ENCODE data around the gene PIBF1. TPM values are rescaled to one million over a fixed set of nuclear protein-coding genes. Genes with fewer than 3 reads are reported as not detected.

Gene PIBF1
- total and polyA plus RNA-seq, 10 of the 15 experiments (the other 5 are each of a cell fraction or from before 2014, with no cell fraction given): 6.4 to 24.5 (median 11.1) TPM

DNA sequence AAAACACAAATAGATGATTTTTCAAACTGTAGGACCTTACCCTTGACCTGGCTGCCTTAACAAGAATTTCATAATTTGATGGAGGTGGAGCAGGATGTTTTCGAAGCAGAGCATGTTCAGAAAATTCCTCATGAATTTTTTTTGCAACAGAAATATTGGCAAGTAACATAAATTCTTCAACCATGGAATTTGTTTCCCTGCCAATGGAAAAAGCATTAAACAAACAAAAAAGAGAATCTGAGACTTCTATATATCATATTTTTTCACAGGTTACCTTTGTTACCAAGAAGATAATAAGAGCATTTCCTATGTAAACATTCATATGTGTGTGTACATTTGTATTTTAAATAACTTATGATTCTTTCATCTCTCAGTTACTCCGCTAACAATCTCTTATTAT, 18.5 kb upstream of the PIBF1 start (continued):
- TF ChIP-seq, protein P1, sequence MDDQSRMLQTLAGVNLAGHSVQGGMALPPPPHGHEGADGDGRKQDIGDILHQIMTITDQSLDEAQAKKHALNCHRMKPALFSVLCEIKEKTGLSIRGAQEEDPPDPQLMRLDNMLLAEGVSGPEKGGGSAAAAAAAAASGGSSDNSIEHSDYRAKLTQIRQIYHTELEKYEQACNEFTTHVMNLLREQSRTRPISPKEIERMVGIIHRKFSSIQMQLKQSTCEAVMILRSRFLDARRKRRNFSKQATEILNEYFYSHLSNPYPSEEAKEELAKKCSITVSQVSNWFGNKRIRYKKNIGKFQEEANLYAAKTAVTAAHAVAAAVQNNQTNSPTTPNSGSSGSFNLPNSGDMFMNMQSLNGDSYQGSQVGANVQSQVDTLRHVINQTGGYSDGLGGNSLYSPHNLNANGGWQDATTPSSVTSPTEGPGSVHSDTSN (IDR thresholded peaks at IDR 0.05; ENCODE audit: insufficient replicate concordance, low read depth, low read length): no peak
- no peak for TF ChIP-seq EZH2 (IDR thresholded peaks at IDR 0.05; ENCODE audit: borderline replicate concordance, control insufficient read depth, low read depth, low read length)
- TF ChIP-seq FOXM1 (IDR thresholded peaks at IDR 0.05; ENCODE audit: low read depth, low read length): no peak
- TF ChIP-seq FOS (IDR thresholded peaks at IDR 0.05; ENCODE audit: borderline replicate concordance, extremely low read depth, insufficient read length): no peak
- no peak for TF ChIP-seq EGR1 (IDR thresholded peaks at IDR 0.05; ENCODE audit: borderline replicate concordance in 1 of 2, low read depth in 2 of 2, low read length in 2 of 2)
- TF ChIP-seq NBN (IDR thresholded peaks at IDR 0.05): no peak

DNA sequence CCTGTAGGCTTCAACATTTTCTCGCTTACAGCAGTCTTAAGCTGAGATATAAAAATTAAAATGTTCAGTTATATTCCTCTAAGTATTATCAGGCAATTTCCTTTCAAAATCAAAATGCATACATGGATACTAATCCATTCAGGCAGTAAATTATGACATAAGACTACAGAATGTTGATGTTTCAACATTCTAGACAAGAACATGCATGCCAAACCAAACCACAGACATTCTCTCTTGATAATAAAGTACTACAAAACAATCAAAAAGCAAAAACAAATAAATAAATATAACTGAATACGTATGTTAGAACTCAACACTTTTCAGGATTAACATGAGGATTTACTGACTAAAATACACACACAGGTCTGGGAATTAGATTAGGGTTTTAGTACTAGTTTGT, 7.9 kb upstream of the PIBF1 start:
- no peaks in the 10 kb centered on the region for H3K27me3 ChIP-seq (replicated peaks in 1 of 2; ENCODE audit: control insufficient read depth in 2 of 2, insufficient read depth in 2 of 2, low read length in 1 of 2)
- H3K9me3 ChIP-seq (replicated peaks; ENCODE audit: control insufficient read depth, insufficient read depth, low read length): no peaks in the 10 kb centered on the region
- ChIA-PET CTCF (interaction anchor here (1.0 kb wide), 1 partner anchor 249 kb away, joined by 3 read pairs; no protein-coding TSS in a partner anchor), POLR2A (no interaction called here), RAD21 (ENCODE audit: unreplicated experiment) (no interaction called here), SMC1A (ENCODE audit: uncharacterized antibody, unreplicated experiment) (interaction anchor here (0.5 kb wide), 1 partner anchor 131 kb away, joined by 3 read pairs; no protein-coding TSS in a partner anchor)
- no peak overlapping the region for H3K9ac ChIP-seq (ENCODE audit: control insufficient read depth, insufficient read depth, low read length)
- no peak overlapping the region for H3K27ac ChIP-seq (ENCODE audit: control insufficient read depth, insufficient read depth)
- H3K36me3 ChIP-seq (ENCODE audit: control insufficient read depth in 2 of 2, insufficient read depth in 2 of 2, low read length in 1 of 2): peaks cover 2 to 15% of the 10 kb centered on the region in 2 experiments; a peak in 3 of 4 replicates
- no TSS peak for BruUV-seq (replicated peaks)
- peaks cover 21% of the 10 kb centered on the region for H3K79me2 ChIP-seq (ENCODE audit: control insufficient read depth, insufficient read depth, low read length)
- no peak overlapping the region for H3K4me3 ChIP-seq
- WGBS (ENCODE audit: insufficient coverage, insufficient replicate concordance, low lambda C conversion rate, missing lambda C conversion rate): 48% methylated on average over 2 of the region's 2 CpGs
- DNase-seq (ENCODE audit: low read depth, low spot score) (no peak), FAIRE-seq (no peak), ATAC-seq (no peak)
- H2AFZ ChIP-seq (ENCODE audit: control insufficient read depth, low read depth, low read length): no peak overlapping the region
- no peaks in the 10 kb centered on the region for H3K4me1 ChIP-seq (ENCODE audit: control insufficient read depth, insufficient read depth, low read length)
- H4K20me1 ChIP-seq (ENCODE audit: control insufficient read depth, insufficient read depth): no peaks in the 10 kb centered on the region; the same call in 1 of the 2 replicates
- intact Hi-C loops (cut with micrococcal nuclease; ENCODE audit: unreplicated experiment): no loop called here
- no peak overlapping the region for H3K4me2 ChIP-seq (ENCODE audit: control insufficient read depth, insufficient read depth)
- in situ Hi-C loops (cut with MboI): no loop called here
- TF ChIP-seq, protein P2, sequence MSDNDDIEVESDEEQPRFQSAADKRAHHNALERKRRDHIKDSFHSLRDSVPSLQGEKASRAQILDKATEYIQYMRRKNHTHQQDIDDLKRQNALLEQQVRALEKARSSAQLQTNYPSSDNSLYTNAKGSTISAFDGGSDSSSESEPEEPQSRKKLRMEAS (IDR thresholded peaks at IDR 0.05; ENCODE audit: low read depth, low read length): no peak
- no peak for TF ChIP-seq ZNF217 (IDR thresholded peaks at IDR 0.05)
- TF ChIP-seq, protein P3, sequence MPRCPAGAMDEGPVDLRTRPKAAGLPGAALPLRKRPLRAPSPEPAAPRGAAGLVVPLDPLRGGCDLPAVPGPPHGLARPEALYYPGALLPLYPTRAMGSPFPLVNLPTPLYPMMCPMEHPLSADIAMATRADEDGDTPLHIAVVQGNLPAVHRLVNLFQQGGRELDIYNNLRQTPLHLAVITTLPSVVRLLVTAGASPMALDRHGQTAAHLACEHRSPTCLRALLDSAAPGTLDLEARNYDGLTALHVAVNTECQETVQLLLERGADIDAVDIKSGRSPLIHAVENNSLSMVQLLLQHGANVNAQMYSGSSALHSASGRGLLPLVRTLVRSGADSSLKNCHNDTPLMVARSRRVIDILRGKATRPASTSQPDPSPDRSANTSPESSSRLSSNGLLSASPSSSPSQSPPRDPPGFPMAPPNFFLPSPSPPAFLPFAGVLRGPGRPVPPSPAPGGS (IDR thresholded peaks at IDR 0.05; ENCODE audit: borderline replicate concordance, insufficient read depth, low read depth, low read length, poor library complexity, severe bottlenecking): no peak
- TF ChIP-seq CBX5 (IDR thresholded peaks at IDR 0.05; ENCODE audit: low read depth): no peak
- no peak for TF ChIP-seq SUZ12 (IDR thresholded peaks at IDR 0.05; ENCODE audit: unreplicated experiment)
- TF ChIP-seq, protein P4, sequence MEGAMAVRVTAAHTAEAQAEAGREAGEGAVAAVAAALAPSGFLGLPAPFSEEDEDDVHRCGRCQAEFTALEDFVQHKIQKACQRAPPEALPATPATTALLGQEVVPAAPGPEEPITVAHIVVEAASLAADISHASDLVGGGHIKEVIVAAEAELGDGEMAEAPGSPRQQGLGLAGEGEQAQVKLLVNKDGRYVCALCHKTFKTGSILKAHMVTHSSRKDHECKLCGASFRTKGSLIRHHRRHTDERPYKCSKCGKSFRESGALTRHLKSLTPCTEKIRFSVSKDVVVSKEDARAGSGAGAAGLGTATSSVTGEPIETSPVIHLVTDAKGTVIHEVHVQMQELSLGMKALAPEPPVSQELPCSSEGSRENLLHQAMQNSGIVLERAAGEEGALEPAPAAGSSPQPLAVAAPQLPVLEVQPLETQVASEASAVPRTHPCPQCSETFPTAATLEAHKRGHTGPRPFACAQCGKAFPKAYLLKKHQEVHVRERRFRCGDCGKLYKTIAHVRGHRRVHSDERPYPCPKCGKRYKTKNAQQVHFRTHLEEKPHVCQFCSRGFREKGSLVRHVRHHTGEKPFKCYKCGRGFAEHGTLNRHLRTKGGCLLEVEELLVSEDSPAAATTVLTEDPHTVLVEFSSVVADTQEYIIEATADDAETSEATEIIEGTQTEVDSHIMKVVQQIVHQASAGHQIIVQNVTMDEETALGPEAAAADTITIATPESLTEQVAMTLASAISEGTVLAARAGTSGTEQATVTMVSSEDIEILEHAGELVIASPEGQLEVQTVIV (IDR thresholded peaks at IDR 0.05; ENCODE audit: borderline replicate concordance, partially characterized antibody): no peak
- no peak for TF ChIP-seq ZZZ3 (IDR thresholded peaks at IDR 0.05; ENCODE audit: control insufficient read depth, insufficient read length, low read depth)
- no peak for TF ChIP-seq TCF3 (IDR thresholded peaks at IDR 0.05; ENCODE audit: borderline replicate concordance, insufficient read depth, low read depth, low read length)
- TF ChIP-seq SMAD1 (IDR thresholded peaks at IDR 0.05; ENCODE audit: low read depth, partially characterized antibody): no peak

Data from GM12878 (cell line).